Measurements from ENCODE around the gene CATSPER4. TPM values are rescaled to one million over a fixed set of nuclear protein-coding genes. Genes with fewer than 3 reads are reported as not detected.

Gene CATSPER4
- total RNA-seq, 1 experiment from 2014 or later: not detected

DNA sequence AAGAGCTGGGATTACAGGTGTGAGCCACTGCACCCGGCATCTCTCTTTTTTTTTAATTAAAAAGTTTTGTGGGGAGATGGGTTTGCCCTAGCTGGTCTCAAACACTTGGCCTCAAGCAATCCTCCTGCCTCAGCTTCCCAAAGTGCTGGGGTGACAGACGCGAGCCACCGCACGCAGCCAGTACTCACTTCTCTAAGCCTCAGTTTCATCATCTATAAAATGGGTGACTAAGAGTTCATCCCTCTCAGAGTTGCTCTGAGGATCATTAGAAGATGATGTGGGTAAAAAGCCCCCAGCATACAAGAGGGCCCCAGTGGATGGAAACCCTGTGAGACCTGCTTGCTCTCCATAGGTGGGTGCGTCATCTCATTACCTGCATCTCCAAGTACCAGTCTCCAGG, 2.5 kb upstream of the CATSPER4 start:
- no peak overlapping the region for H3K14ac ChIP-seq (ENCODE audit: insufficient read depth, low read length)
- H4K20me1 ChIP-seq (ENCODE audit: control insufficient read depth, insufficient read depth, insufficient read length): no peaks in the 10 kb centered on the region
- no peak overlapping the region for H2AK5ac ChIP-seq (ENCODE audit: insufficient read length, low read length)
- H4K91ac ChIP-seq (ENCODE audit: insufficient read length, low read depth, low read length): no peak overlapping the region
- no peak overlapping the region for H2AFZ ChIP-seq (ENCODE audit: low read length)
- H3K9me3 ChIP-seq (ENCODE audit: control insufficient read depth, low read depth, low read length): no peaks in the 10 kb centered on the region
- no peak overlapping the region for H3K18ac ChIP-seq (ENCODE audit: insufficient read length, low read depth, low read length)
- no peaks in the 10 kb centered on the region for H3K27me3 ChIP-seq (ENCODE audit: insufficient read depth, low read length)
- Mint-ChIP-seq H3K4me1 (peaks cover 13 to 19% of the 10 kb centered on the region in 2 experiments), H3K36me3 (ENCODE audit: insufficient read depth in 1 of 3, low read depth in 3 of 3) (peaks cover 5 to 33% (median 11%) of the 10 kb centered on the region in 3 experiments; a peak in 5 of 7 replicates), H3K4me3 (no peak overlapping the region), H3K9me3 (no peaks in the 10 kb centered on the region), H3K27ac (no peak overlapping the region), H3K27me3 (ENCODE audit: low read depth) (peaks cover 2% of the 10 kb centered on the region; the same call in 1 of the 2 replicates)
- TF ChIP-seq, protein P1, sequence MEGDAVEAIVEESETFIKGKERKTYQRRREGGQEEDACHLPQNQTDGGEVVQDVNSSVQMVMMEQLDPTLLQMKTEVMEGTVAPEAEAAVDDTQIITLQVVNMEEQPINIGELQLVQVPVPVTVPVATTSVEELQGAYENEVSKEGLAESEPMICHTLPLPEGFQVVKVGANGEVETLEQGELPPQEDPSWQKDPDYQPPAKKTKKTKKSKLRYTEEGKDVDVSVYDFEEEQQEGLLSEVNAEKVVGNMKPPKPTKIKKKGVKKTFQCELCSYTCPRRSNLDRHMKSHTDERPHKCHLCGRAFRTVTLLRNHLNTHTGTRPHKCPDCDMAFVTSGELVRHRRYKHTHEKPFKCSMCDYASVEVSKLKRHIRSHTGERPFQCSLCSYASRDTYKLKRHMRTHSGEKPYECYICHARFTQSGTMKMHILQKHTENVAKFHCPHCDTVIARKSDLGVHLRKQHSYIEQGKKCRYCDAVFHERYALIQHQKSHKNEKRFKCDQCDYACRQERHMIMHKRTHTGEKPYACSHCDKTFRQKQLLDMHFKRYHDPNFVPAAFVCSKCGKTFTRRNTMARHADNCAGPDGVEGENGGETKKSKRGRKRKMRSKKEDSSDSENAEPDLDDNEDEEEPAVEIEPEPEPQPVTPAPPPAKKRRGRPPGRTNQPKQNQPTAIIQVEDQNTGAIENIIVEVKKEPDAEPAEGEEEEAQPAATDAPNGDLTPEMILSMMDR (conservative IDR thresholded peaks at IDR 0.05): no peak
- H2BK12ac ChIP-seq (ENCODE audit: insufficient read length, low read depth, low read length): no peak overlapping the region
- H3K79me2 ChIP-seq (ENCODE audit: insufficient read depth, low read length): no peaks in the 10 kb centered on the region
- DNase-seq: no peak
- no peak overlapping the region for H4K5ac ChIP-seq (ENCODE audit: insufficient read length, low read depth, low read length)
- H4K8ac ChIP-seq (replicated peaks; ENCODE audit: insufficient read length, low read depth, low read length): no peak overlapping the region
- no peak overlapping the region for H3K56ac ChIP-seq (ENCODE audit: insufficient read length, low read depth, low read length)
- no peak overlapping the region for H2BK5ac ChIP-seq (ENCODE audit: insufficient read length, low read length)
- no peaks in the 10 kb centered on the region for H3K79me1 ChIP-seq (ENCODE audit: insufficient read depth, low read depth, low read length, poor library complexity, severe bottlenecking)
- no peak overlapping the region for H2BK15ac ChIP-seq (ENCODE audit: low read depth, low read length)
- no peak overlapping the region for H2BK20ac ChIP-seq (ENCODE audit: low read depth, low read length, poor library complexity, severe bottlenecking)
- H3T11ph ChIP-seq (ENCODE audit: low read length): no peak overlapping the region
- no peak overlapping the region for H3K9ac ChIP-seq (ENCODE audit: extremely low read depth, insufficient read length, low read length)
- no peaks in the 10 kb centered on the region for H3K4me1 ChIP-seq (ENCODE audit: insufficient read depth, low read length)
- H3K4me2 ChIP-seq (ENCODE audit: insufficient read depth, insufficient read length, low read length): no peak overlapping the region
- no peak overlapping the region for H3K23ac ChIP-seq (ENCODE audit: insufficient read length, low read depth, low read length)
- no peak overlapping the region for H2BK120ac ChIP-seq (ENCODE audit: low read depth, low read length, poor library complexity, severe bottlenecking)
- H3K27ac ChIP-seq (ENCODE audit: insufficient read length, low read depth, low read length): no peak overlapping the region
- H3K23me2 ChIP-seq (ENCODE audit: insufficient read length, low read depth, low read length, poor library complexity, severe bottlenecking): no peaks in the 10 kb centered on the region
- no peak overlapping the region for H3K4ac ChIP-seq (ENCODE audit: low read depth, low read length)
- no CpG with 5 or more reads among the region's 6 CpGs for WGBS (ENCODE audit: extremely low coverage, insufficient read length, low lambda C conversion rate)
